HG03439 (cell line): ENCODE data around the gene XRCC3.

ENCODE experiments used
- ATAC-seq: cut with Tn5 transposase; IDR thresholded peaks from one replicate; pipeline ENCODE4 v1.9.1; 2021; ENCODE audit warnings: mild to moderate bottlenecking, moderate library complexity; ENCODE audit not compliant: unreplicated experiment

The XRCC3 gene

DNA sequence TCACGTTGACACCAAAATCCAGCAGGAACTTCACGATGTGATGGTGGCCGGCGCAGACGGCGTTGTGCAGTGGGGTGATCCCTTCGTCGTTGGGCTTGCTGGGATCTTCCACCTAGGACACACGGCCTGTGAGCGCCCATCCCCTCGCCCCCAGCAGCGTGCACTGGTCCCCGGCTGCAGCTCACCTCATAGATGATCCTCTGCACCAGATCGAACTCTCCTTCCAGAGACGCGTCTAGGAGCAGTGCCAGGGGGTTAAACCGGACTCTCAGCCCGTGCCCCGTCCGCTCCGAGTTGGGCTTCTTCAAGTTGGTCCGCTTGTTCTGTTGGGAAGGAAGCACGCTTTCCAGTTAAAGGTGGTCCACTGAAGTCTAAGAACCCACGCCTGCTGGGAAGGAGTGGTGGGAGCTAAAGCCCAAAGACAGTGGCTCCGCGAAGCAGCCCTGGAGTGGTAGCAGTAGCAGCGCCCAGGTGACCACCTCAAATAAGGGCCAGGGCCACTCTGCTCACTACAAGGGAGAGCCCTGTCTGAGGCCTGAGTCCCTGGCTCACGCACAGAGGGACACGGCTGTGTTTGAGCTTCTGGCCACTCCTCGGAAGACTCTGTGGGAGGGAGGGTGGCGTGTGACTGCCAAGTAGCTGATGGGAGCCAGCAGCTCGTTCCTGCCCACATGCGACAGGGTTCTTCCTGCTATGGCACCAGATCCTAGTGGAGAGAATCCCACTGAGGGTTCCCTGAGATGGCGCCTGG lies 23.6 kb upstream of the XRCC3 start:
- no peak for ATAC-seq

GRCh38 chr14:103738166-103738565 lies 22.9 kb upstream of the XRCC3 start:
- no peak for ATAC-seq

- no peak for ATAC-seq
Measured at GRCh38 chr14:103737432-103738045, 22.3 kb upstream of the XRCC3 start.

GRCh38 chr14:103736546-103737431 lies 21.5 kb upstream of the XRCC3 start:
- no peak for ATAC-seq

- no peak for ATAC-seq
Measured at GRCh38 chr14:103735815-103736545, 20.7 kb upstream of the XRCC3 start.

DNA sequence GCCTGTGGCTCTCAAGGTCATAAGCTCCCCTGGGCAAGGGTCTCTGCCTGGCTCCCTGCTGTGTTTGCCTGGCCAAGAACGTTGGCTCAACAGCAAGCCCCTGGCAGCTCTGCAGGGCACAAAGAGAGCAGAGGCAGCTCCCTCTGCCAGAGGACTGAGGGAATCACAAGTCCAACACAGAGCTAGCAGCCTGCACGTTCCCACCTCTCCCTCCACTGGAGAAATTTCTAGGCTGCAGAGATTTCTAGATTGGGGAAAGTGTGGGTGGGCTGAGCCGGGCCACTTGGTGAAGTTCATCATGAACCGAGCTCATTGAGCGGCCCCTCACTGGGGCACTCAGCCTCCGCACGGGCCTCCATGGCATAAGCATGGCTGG lies 20.2 kb upstream of the XRCC3 start:
- ATAC-seq, result no peak

- no peak for ATAC-seq
Measured at GRCh38 chr14:103735022-103735421, 19.8 kb upstream of the XRCC3 start.

DNA sequence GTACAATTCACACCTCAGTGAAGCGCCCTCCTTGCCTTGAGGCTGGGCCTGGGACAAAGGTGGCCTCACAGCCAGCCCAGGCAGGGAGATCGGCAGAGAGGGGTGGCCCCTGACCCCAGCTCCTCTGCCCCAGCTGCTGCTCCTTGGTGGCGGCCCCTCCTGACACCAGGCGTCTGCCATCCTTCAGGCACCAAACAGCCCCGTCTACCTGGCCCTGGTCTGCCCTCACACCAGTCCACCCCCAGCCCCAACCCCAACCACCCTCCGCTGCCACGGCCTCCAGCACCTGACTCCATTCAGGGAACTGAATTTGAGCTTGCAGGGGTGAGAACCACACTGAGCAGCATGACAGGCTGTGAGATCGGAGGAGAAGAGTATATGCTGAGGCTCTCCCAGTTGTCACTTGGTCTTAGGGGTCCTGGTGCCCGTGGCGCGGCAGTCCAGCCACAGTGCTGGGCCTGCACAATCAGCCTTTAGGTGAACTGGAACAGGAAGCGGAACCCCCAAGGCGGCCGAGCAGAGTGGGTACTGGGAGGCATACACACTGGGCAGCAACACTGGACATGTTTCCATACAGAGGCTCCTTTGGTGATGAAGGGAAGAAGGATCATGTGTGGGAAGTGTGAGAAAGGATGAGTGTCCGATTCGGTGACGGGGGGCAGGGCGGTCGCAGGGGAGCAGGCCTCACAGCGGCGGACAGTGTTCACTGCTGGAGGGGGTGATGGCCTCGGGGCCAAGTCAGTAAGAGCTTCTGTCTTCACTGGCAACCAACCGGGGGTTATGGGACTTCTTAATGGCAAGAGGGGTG lies 19.0 kb upstream of the XRCC3 start:
- no peak for ATAC-seq

DNA sequence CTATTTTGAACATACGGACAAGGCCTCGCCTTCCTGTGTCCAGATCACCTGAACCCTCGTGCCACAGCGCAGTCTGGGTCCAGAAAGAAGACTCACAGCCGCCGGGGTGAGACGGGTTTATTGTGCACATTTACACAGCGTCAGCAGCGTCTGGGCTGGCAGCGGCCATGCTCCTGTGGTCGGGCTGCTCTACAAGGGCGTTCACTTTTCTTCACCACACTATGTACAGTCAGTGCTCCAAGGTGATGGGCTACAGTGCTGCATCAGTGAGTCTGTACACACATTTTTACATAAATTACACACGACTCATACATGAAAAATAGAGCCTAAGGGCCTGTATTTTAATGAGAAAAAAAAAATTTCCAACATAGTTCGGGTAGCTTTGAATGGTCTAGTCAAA lies 18.4 kb upstream of the XRCC3 start:
- no peak for ATAC-seq

DNA sequence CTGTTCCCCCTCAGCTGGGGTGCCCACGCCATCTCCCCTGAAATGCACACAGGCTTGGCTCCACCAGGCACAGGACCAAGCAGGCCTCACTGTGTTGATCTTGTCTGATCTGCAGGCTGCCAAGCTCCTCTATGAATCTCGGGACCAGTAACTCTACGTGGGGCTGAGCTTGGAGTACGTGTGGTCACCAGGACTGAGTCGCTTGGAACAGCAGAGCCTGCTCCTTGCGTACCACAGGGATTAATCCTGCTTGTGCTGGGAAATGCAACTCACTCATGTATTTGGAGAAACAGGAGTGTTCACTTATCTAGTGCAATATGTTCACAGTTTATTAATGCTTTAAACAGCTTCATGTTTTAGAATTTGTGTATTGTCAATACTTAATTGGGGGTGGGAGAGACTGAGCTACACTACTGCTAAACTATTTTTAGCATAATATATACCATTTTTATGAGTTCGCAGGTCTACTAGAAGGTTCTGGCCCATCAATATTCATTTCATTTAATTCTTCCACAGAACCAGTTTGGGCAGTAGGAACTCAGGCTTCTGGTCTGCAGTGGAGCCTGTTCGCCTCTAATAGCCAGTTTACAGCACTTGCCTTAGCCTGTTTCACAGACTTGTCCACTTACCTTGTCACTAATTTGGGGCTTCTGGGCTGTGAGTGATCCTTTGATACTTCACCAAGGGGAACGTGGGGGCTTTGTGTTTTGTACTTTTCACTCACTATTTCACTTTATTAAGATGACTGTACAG lies 17.8 kb upstream of the XRCC3 start:
- no peak for ATAC-seq

GRCh38 chr14:103731916-103732867 lies 16.9 kb upstream of the XRCC3 start:
- no peak for ATAC-seq

GRCh38 chr14:103731481-103731880 lies 16.2 kb upstream of the XRCC3 start:
- ATAC-seq, result no peak

- ATAC-seq, result no peak
Measured at GRCh38 chr14:103730490-103731035, 15.3 kb upstream of the XRCC3 start.

GRCh38 chr14:103729496-103730448 lies 14.5 kb upstream of the XRCC3 start:
- ATAC-seq, result no peak

GRCh38 chr14:103728721-103729120 lies 13.5 kb upstream of the XRCC3 start:
- no peak for ATAC-seq

- no peak for ATAC-seq
Measured at GRCh38 chr14:103728141-103728540, 12.9 kb upstream of the XRCC3 start.
